Endothelial cell of umbilical vein (primary cell): ENCODE data around the gene GLT8D1. TPM values are rescaled to one million over a fixed set of nuclear protein-coding genes. Genes with fewer than 3 reads are reported as not detected.
A peak's percentile ranks its signal among the peaks of the same experiment; 100 is the strongest.

Experiments used
- BruUV-seq: library from RNA; stranded (reverse); fragments of 400-500 nt; replicated peaks from 2 replicates; lab custom pipeline; 2021; lab: Mats Ljungman, UMichigan
- CTCF ChIA-PET: fragments of 300-600, 350-600 bp; sonication (Branson Sonifier 250); formaldehyde crosslinking; loops from one replicate; lab custom pipeline; 2021; ENCODE audit warnings: antibody characterized with exemption, inconsistent platforms; lab: Charles Lee
- POLR2A ChIA-PET: fragments of 300-600, 350-600 bp; sonication (Branson Sonifier 250); formaldehyde crosslinking; loops from one replicate; lab custom pipeline; 2021; ENCODE audit warnings: antibody characterized with exemption, inconsistent platforms; lab: Charles Lee
- DNase-seq: peaks from one replicate; pipeline ENCODE4 v3.0.0-alpha.2; 2011; ENCODE audit warnings: low read depth, low spot score
- FAIRE-seq: peaks from 2 replicates; lab custom pipeline; 2011; peaks lifted over from hg19 to GRCh38; lab: Jason Lieb, UNC
- H2AFZ ChIP-seq: 2 replicates; pipeline ENCODE4 v1.6.0; 2012; ENCODE audit warnings: low read depth, low read length, control low read depth, inconsistent platforms
- H3K27ac ChIP-seq: 2 replicates; pipeline ENCODE4 v1.5.1; 2011; ENCODE audit warnings: low read depth, mild to moderate bottlenecking, control low read depth, low read length, moderate library complexity; ENCODE audit not compliant: insufficient read depth
- H3K27me3 ChIP-seq, 2 experiments: 2 replicates each; pipeline versions ENCODE4 v1.6.0 to v1.6.1; 2011; ENCODE audit warnings: low read length in 2 of 2, mixed read lengths in 1 of 2; ENCODE audit not compliant: control insufficient read depth in 2 of 2, insufficient read depth in 2 of 2
- H3K36me3 ChIP-seq, 2 experiments: 2 replicates in 1 of 2; 3 replicates in 1 of 2; pipeline ENCODE4 v1.5.1; 2011; ENCODE audit warnings: low read length in 2 of 2, mild to moderate bottlenecking in 1 of 2, moderate library complexity in 1 of 2; ENCODE audit not compliant: control insufficient read depth in 2 of 2, insufficient read depth in 2 of 2; ENCODE audit errors: extremely low read depth in 1 of 2
- H3K4me1 ChIP-seq: 3 replicates; pipeline ENCODE4 v1.5.1; 2011; ENCODE audit warnings: mild to moderate bottlenecking, low read length; ENCODE audit not compliant: control insufficient read depth, insufficient read depth; ENCODE audit errors: extremely low read depth
- H3K4me2 ChIP-seq: 2 replicates; pipeline ENCODE4 v1.6.1; 2011; ENCODE audit warnings: low read length, control low read depth, mixed read lengths; ENCODE audit not compliant: insufficient read depth
- H3K4me3 ChIP-seq, 3 experiments: fragments of 200-600 bp in 1 of 3; sonication (generic), shearing (Covaris generic) in 1 of 3; replicated peaks in 1 of 3; 2 replicates each; pipeline ENCODE4 v1.5.1; 2011 to 2016; ENCODE audit warnings: control low read depth in 3 of 3, low read length in 3 of 3, mild to moderate bottlenecking in 2 of 3, inconsistent platforms in 1 of 3, low read depth in 1 of 3, moderate library complexity in 1 of 3; ENCODE audit not compliant: insufficient read depth in 1 of 3
- H3K79me2 ChIP-seq: 2 replicates; pipeline ENCODE4 v1.6.0; 2012; ENCODE audit warnings: low read length, inconsistent platforms; ENCODE audit not compliant: control insufficient read depth, insufficient read depth
- H3K9ac ChIP-seq: replicated peaks from 2 replicates; pipeline ENCODE3; 2011; ENCODE audit warnings: low read length, control low read depth; ENCODE audit not compliant: insufficient read depth; ENCODE audit errors: extremely low read depth
- H3K9me1 ChIP-seq: replicated peaks from 3 replicates; pipeline ENCODE4 v1.6.0; 2011; ENCODE audit warnings: mild to moderate bottlenecking, low read length; ENCODE audit not compliant: control insufficient read depth, insufficient read depth; ENCODE audit errors: extremely low read depth
- H3K9me3 ChIP-seq: replicated peaks from 2 replicates; pipeline ENCODE4 v1.5.1; 2012; ENCODE audit warnings: low read length, inconsistent platforms; ENCODE audit not compliant: control insufficient read depth, insufficient read depth
- H4K20me1 ChIP-seq: replicated peaks from 2 replicates; pipeline ENCODE3; 2011; ENCODE audit warnings: mild to moderate bottlenecking, low read length; ENCODE audit not compliant: control insufficient read depth, insufficient read depth; ENCODE audit errors: extremely low read depth
- EZH2 ChIP-seq: IDR thresholded peaks from 2 replicates; pipeline ENCODE4 v1.6.1; 2012; ENCODE audit warnings: borderline replicate concordance, low read depth, mild to moderate bottlenecking, moderate library complexity, low read length, inconsistent platforms; ENCODE audit not compliant: severe bottlenecking
- FOS ChIP-seq: IDR thresholded peaks from 2 replicates; pipeline ENCODE4 v1.6.1; 2011; ENCODE audit warnings: mild to moderate bottlenecking, low read length, moderate library complexity, borderline replicate concordance; ENCODE audit not compliant: insufficient read depth
- GATA2 ChIP-seq: IDR thresholded peaks from 2 replicates; pipeline ENCODE4 v1.7.0; 2011; ENCODE audit warnings: low read depth, mild to moderate bottlenecking, moderate library complexity, mixed read lengths, low read length; ENCODE audit not compliant: insufficient read length, insufficient read depth
- MYC ChIP-seq: IDR thresholded peaks from one replicate; pipeline ENCODE4 v1.6.1; 2011; ENCODE audit warnings: mild to moderate bottlenecking, low read depth, low read length
- POLR2A ChIP-seq: IDR thresholded peaks from 2 replicates; pipeline ENCODE4 v1.6.1; 2012; ENCODE audit warnings: low read depth, mild to moderate bottlenecking, control low read depth, low read length
- POLR2AphosphoS5 ChIP-seq: IDR thresholded peaks from 2 replicates; pipeline ENCODE4 v1.6.1; 2012; ENCODE audit warnings: low read depth, mild to moderate bottlenecking, control low read depth, low read length, moderate library complexity; ENCODE audit not compliant: insufficient read depth
- dilution Hi-C: fragments of 300-500 bp; cut with MboI; formaldehyde crosslinking; loops from one replicate; pipeline ENCODE4 v1.15.0; 2019; ENCODE audit warnings: low sequenced_read_pairs; ENCODE audit not compliant: extremely low pct_ligation_motif_present
- intact Hi-C: fragments of 100-400 bp; cut with micrococcal nuclease; formaldehyde crosslinking; loops from one replicate; pipeline ENCODE4 v1.10.0; 2022
- polyA plus RNA-seq, 4 experiments: library from polyadenylated mRNA; depleted of rRNA in 3 of 4; stranded (reverse) in 3 of 4; unstranded in 1 of 4; fragments of >200 nt; gene quantifications; 2 replicates each; pipeline versions ENCODE4 v1.2.1 to v1.2.3, GENCODE V29; 2011 to 2012; ENCODE audit warnings: missing spikeins in 1 of 4
- total RNA-seq: library from RNA; stranded (reverse); gene quantifications from 2 replicates; pipeline ENCODE4 v1.2.3, GENCODE V29; 2021
- TF ChIP-seq, protein P1 (sequence below), 2 donors: IDR thresholded peaks; 1 replicate in 1 of 2; 2 replicates in 1 of 2; pipeline ENCODE4 v1.5.1; 2011; ENCODE audit warnings: low read length in 2 of 2, mild to moderate bottlenecking in 2 of 2, moderate library complexity in 2 of 2, control low read depth in 1 of 2, inconsistent platforms in 1 of 2, low read depth in 1 of 2; ENCODE audit not compliant: insufficient read depth in 1 of 2; ENCODE audit errors: extremely low read depth in 1 of 2
- TF ChIP-seq, protein P2 (sequence below): IDR thresholded peaks from 2 replicates; pipeline ENCODE4 v1.6.1; 2011; ENCODE audit not compliant: insufficient read depth, insufficient read length

GLT8D1 gene
- total and polyA plus RNA-seq, 2 donors (not counting 3 experiments of a cell fraction or from before 2014, with no cell fraction given), result 63.7 to 73.5 TPM

DNA sequence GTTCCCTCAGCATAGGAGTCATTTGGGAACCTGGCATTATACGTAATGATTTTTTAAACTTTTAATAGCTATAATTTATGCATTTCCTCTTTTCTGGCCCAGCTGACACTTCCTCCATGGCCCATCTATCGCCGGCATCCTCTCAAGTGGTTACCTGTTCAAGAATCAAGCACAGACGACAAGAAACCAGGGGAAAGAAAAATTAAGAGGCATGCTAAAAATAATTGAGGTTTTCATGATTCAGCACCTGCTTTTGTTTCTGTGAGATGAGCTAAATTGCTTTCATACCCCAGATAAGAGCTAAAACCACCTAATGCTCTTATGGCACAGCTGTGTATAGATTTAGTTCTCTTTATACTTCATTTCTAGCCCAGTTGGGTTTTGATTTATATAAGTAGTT is 2.0 kb upstream of the GLT8D1 start:
- peaks cover 37% of the 10 kb centered on the region for H3K79me2 ChIP-seq
- dilution Hi-C loops (no loop called here), intact Hi-C loops (no loop called here)
- FAIRE-seq (no peak), DNase-seq (no peak)
- no TSS peak for BruUV-seq
- H3K9me1 ChIP-seq, result no peaks in the 10 kb centered on the region
- H2AFZ ChIP-seq, result no peak overlapping the region
- peaks cover 17% of the 10 kb centered on the region for H3K4me1 ChIP-seq
- H3K9ac ChIP-seq, result no peak overlapping the region
- H3K27ac ChIP-seq, result no peak overlapping the region
- H3K4me3 ChIP-seq, result peak overlapping the region in 1 of 3 experiments; percentile 94
- H3K4me2 ChIP-seq, result peak overlapping the region; percentile 89
- POLR2A ChIA-PET, result no interaction called here
- no peaks in the 10 kb centered on the region for H4K20me1 ChIP-seq
- TF ChIP-seq EZH2 (no peak), FOS (no peak), MYC (no peak), GATA2 (no peak), POLR2A (no peak), POLR2AphosphoS5 (no peak)
- TF ChIP-seq, protein P1, sequence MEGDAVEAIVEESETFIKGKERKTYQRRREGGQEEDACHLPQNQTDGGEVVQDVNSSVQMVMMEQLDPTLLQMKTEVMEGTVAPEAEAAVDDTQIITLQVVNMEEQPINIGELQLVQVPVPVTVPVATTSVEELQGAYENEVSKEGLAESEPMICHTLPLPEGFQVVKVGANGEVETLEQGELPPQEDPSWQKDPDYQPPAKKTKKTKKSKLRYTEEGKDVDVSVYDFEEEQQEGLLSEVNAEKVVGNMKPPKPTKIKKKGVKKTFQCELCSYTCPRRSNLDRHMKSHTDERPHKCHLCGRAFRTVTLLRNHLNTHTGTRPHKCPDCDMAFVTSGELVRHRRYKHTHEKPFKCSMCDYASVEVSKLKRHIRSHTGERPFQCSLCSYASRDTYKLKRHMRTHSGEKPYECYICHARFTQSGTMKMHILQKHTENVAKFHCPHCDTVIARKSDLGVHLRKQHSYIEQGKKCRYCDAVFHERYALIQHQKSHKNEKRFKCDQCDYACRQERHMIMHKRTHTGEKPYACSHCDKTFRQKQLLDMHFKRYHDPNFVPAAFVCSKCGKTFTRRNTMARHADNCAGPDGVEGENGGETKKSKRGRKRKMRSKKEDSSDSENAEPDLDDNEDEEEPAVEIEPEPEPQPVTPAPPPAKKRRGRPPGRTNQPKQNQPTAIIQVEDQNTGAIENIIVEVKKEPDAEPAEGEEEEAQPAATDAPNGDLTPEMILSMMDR (IDR thresholded peaks at IDR 0.05; ENCODE audit: extremely low read depth in 1 of 2, insufficient read depth in 1 of 2, low read depth in 1 of 2, low read length in 2 of 2), result no peak
- TF ChIP-seq, protein P2, sequence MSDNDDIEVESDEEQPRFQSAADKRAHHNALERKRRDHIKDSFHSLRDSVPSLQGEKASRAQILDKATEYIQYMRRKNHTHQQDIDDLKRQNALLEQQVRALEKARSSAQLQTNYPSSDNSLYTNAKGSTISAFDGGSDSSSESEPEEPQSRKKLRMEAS, result no peak
- H3K36me3 ChIP-seq, result peaks cover 1 to 10% of the 10 kb centered on the region in 2 experiments
- no peaks in the 10 kb centered on the region for H3K9me3 ChIP-seq
- H3K27me3 ChIP-seq, result no peaks in the 10 kb centered on the region
- CTCF ChIA-PET, result interaction anchor here (1.5 to 1.6 kb wide), 2 partner anchors 224 to 227 kb away, joined by 3 to 5 read pairs; no protein-coding TSS in a partner anchor
